T follicular helper cell (primary cell): ENCODE measurements around the gene WDR55.
A peak's percentile ranks its signal among the peaks of the same experiment; 100 is the strongest.
"Not testable (repeated sequence)": the region's sequence is repeated elsewhere in the genome, so short reads cannot be mapped to it uniquely, and the experiment has no call there.

Experiments used
- DNase-seq: peaks from one replicate; pipeline ENCODE4 v3.0.0-alpha.2; 2020; ENCODE audit warnings: low read depth

The WDR55 gene

GRCh38 chr5:140710899-140711552, 46.3 kb downstream of the WDR55 start:
- peak; percentile 74 for DNase-seq

- no peak for DNase-seq
Measured at GRCh38 chr5:140711794-140712193, 47.1 kb downstream of the WDR55 start.

DNA sequence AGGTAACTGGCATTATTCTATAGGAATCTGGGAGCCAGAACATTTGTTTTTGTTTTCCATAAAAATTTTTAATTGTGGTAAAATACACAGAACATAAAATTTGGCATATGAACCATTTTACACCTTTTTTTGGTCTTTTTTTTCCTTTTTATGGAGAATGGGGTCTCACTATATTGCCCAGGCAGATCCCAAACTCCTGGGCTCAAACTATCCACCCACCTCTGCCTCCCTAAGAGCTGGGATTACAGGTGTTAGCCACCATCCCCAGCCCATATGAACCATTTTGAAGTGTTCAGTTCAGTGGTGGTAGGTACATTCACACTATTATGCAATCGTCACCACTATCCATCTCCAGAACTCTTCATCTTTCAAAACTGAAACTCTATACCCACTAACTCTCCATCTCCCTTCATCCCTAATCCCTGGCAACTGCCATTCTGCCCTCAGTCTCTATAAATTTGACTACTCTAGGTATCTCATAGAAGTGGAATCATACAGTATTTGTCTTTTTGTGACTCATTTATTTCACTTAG, 48.9 kb downstream of the WDR55 start:
- no peak for DNase-seq

GRCh38 chr5:140716238-140716637, 51.5 kb downstream of the WDR55 start:
- DNase-seq = not testable (repeated sequence)

DNA sequence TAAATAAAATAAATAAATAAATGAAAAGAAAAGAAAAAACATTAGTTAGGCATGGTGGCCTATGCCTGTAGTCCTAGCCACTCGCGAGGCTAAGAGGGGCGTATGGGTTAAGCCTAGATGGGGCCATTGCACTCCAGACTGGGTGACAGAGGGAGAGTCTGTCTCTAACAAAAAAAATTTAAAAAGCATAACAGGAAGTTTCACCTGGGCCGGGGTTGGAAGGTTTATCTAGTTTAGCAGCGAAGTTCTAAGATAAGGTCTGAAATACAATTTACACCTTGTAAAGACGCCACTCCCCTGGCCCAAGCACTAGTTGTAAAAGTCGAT, 53.5 kb downstream of the WDR55 start:
- no peak for DNase-seq

DNA sequence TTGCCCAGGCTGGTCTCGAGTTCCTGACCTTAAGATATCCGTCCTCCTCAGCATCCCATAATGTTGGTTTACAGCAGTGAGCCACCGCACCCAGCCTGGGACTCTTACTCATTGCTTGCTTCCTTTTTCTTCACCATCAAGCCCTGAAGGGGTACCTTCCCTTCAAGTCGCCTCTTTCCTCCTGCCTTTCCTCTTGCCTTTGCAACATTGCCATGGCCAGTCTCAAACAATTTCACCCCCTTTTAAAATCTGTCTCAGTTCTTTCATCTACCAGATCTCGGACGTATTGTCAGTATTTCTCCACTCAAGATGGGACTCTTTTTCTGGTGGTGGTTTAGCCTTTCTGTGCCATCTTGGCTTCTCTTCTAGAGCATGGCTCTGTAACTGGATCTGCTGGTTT, 56.0 kb downstream of the WDR55 start:
- not testable (repeated sequence) for DNase-seq

- not testable (repeated sequence) for DNase-seq
Measured at GRCh38 chr5:140721395-140721794, 56.7 kb downstream of the WDR55 start.
